NCI-H1436 (cell line): ENCODE measurements around the gene TSC22D4.
A peak's percentile ranks its signal among the peaks of the same experiment; 100 is the strongest.
"Not testable (repeated sequence)": the region's sequence is repeated elsewhere in the genome, so short reads cannot be mapped to it uniquely, and the experiment has no call there.

Experiments used
- DNase-seq: peaks from one replicate; lab custom pipeline; 2025; lab: John Stamatoyannopoulos, UW

The TSC22D4 gene

GRCh38 chr7:100443096-100443840, 35.7 kb downstream of the TSC22D4 start:
- DNase-seq, result no peak

GRCh38 chr7:100441641-100442535, 37.1 kb downstream of the TSC22D4 start:
- no peak for DNase-seq

GRCh38 chr7:100439244-100439643, 39.8 kb downstream of the TSC22D4 start:
- DNase-seq, result not testable (repeated sequence)

GRCh38 chr7:100438731-100439130, 40.3 kb downstream of the TSC22D4 start:
- not testable (repeated sequence) for DNase-seq

GRCh38 chr7:100438172-100438571, 40.8 kb downstream of the TSC22D4 start:
- no peak for DNase-seq

DNA sequence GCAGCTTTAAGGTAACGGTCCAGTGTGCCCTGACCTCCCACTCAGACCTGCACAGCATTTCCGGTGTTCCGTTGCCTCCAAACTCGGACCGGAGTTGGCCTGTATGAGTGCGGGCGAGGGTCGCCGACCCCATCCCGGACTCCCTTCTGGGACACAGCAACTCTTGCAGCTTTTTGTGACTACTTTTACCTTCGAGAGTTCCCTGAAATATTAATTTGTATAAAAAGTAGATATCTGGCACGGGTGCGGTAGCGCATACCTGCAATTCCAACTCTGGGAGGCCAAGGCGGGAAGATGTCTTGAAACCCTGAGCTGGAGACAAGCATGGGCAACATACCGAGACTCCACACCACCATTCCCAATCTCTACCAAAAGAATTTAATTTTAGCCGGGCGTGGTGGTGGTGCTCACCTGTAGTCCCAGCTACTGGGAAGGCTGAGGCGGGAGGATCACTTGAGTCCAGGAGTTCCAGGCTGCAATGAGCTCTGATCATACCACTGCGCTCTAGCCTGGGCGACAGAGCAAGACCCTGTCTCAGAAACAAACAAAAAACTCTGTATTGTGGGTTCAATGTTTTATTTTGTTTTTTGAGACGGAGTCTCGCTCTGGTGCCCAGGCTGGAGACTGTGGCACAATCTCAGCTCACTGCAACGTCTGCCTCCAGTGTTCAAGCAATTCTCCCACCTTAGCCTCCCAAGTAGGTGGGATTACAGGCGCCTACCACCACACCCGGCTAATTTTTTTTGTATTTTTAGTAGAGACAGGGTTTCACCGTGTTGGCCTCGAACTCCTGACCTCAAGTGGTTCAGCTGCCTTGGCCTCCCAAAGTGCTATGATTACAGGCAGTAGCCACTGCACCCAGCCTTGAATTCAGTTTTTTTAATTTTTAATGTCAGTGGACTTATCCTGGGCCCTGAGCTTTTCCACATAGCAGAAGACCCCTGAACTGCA, 41.6 kb downstream of the TSC22D4 start:
- no peak for DNase-seq

DNA sequence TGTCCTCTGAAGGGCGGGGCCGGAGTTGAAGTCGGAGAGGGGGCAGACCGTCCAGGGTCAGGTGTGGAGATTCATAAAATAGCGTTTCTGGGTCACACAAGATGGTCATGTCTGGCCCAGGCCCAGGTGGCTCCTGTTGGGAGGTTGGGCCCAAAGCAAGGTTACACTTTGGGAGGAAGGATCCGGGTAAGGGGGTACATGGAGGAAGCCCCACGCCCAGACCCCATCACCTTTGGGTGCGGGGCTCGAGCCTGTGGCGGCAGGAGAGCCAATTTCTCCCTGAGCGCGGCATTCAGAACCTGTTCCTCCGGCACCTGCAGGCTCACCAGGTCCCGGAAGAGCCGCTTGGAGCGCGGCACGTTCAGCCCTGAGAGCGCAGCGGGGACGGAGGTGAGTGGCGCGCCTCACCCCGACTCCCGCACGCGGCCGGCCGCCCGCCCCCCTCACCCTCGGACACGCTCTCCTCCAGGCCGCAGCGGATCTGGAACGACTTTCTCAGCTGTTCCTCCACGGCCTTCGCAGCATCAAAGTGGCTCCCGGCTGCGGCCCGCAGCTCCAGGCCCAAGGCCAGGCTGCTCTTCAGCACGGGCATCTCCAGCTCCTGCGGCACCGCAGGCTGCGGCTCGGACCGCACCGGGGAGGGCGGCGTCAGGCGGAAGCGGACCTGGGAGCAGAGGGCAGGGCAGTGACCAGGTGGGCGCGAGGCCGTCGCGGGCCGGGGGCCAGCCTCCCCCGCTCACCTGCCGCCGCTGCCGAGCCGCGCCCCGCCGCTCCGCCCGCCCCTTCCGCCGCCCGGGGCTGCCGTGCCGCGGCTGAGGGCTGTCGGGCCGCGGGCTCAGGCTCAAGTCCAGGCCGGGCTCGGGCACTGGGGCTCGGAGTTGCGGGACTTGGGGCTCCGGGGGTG, 43.4 kb downstream of the TSC22D4 start:
- DNase-seq, result no peak

- DNase-seq, result no peak
Observed at GRCh38 chr7:100434297-100435144, 44.5 kb downstream of the TSC22D4 start.

DNA sequence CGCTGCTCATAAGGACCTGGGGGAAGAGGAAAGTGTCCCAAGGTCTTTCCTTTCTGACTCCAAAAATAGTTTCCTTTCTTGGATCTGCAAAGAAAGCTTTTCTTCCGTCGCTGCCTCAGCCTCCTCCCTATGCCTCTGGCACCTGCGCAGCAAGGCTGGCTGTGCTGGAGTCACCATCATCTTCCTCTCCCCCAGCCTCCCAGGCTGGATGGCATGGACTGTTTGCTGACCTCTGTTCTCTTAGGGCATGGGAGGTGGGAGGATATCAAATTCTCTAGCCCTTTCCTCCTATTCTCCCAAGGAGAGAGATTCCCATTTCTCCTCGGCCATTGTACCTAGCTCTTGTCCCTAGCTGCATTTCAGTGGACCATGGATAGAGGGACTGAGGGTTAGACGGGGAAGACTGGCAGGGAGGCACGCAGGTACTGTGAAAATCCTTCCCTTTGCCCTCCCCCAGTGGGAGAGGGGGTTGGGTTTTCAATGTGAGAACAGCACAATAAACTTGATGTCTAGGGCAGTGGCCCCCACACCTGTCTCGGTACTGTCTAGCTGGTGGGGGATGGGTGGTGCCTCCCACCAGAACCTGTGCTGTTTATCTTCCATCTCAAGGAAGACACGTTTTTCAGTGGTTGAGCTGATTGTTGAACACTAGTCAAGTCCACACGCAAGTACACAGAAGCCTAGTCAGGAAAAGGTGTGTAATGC, 45.3 kb downstream of the TSC22D4 start:
- no peak for DNase-seq

- DNase-seq, result no peak
Observed at GRCh38 chr7:100433276-100433591, 45.8 kb downstream of the TSC22D4 start.

- DNase-seq, result no peak
Observed at GRCh38 chr7:100432621-100433275, 46.3 kb downstream of the TSC22D4 start.

GRCh38 chr7:100432053-100432452, 47.0 kb downstream of the TSC22D4 start:
- DNase-seq, result no peak

DNA sequence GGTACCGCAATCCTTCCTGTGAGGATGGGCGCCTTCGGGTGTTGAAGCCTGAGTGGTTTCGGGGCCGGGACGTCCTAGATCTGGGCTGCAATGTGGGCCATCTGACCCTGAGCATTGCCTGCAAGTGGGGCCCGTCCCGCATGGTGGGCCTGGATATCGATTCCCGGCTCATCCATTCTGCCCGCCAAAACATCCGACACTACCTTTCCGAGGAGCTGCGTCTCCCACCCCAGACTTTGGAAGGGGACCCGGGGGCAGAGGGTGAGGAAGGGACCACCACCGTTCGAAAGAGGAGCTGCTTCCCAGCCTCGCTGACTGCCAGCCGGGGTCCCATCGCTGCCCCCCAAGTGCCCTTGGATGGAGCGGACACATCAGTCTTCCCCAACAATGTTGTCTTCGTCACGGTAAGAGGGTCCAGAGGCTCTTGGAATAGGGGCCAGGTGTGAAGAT, 47.7 kb downstream of the TSC22D4 start:
- no peak for DNase-seq

- DNase-seq, result no peak
Observed at GRCh38 chr7:100430493-100431285, 48.3 kb downstream of the TSC22D4 start.

- peak; percentile 96 for DNase-seq
Observed at GRCh38 chr7:100429637-100430492, 49.1 kb downstream of the TSC22D4 start, which contains the start of gene MEPCE. MEPCE (plus strand) TSS chr7:100429831; CDS start chr7:100430019, 188 bp downstream.

- peak; percentile 99 for DNase-seq
Observed at GRCh38 chr7:100428967-100429636, 49.9 kb downstream of the TSC22D4 start.
